GM18505 (cell line): Measurements from ENCODE around the gene CTCFL.
"Not testable (repeated sequence)": the region's sequence is repeated elsewhere in the genome, so short reads cannot be mapped to it uniquely, and the experiment has no call there.

Source experiments
- ATAC-seq: cut with Tn5 transposase; IDR thresholded peaks from one replicate; pipeline ENCODE4 v1.9.1; 2021; ENCODE audit not compliant: unreplicated experiment
- POLR2A ChIP-seq: IDR thresholded peaks from 4 replicates; pipeline ENCODE4 v1.6.1; 2011; ENCODE audit warnings: borderline replicate concordance; ENCODE audit not compliant: insufficient read depth, insufficient read length; ENCODE audit errors: extremely low read depth

The CTCFL gene

GRCh38 chr20:57480444-57481160 lies 44.3 kb downstream of the CTCFL start:
- ATAC-seq = peak; percentile 71
- TF ChIP-seq POLR2A = peak; percentile 20

- no peak for ATAC-seq
- TF ChIP-seq POLR2A = no peak
Observed at GRCh38 chr20:57479196-57479595, 45.7 kb downstream of the CTCFL start.

GRCh38 chr20:57478176-57478575 lies 46.8 kb downstream of the CTCFL start:
- TF ChIP-seq POLR2A = no peak
- ATAC-seq = no peak

GRCh38 chr20:57476641-57477461 lies 48.1 kb downstream of the CTCFL start:
- no peak for ATAC-seq
- TF ChIP-seq POLR2A = no peak

GRCh38 chr20:57476084-57476526 lies 48.8 kb downstream of the CTCFL start:
- ATAC-seq = peak; percentile 42
- TF ChIP-seq POLR2A = peak; percentile 47

GRCh38 chr20:57475388-57476083 lies 49.4 kb downstream of the CTCFL start:
- no peak for TF ChIP-seq POLR2A
- peak; percentile 1 for ATAC-seq

GRCh38 chr20:57474816-57475215 lies 50.1 kb downstream of the CTCFL start:
- no peak for TF ChIP-seq POLR2A

GRCh38 chr20:57474205-57474604 lies 50.7 kb downstream of the CTCFL start:
- no peak for ATAC-seq
- no peak for TF ChIP-seq POLR2A

More at GRCh38 chr20:57474816-57475215, 50.1 kb downstream of the CTCFL start:
- no peak for ATAC-seq

GRCh38 chr20:57473246-57474048 lies 51.5 kb downstream of the CTCFL start:
- TF ChIP-seq POLR2A = peak; percentile 30
- ATAC-seq = peak; percentile 38

- not testable (repeated sequence) for ATAC-seq
Observed at GRCh38 chr20:57472474-57472873, 52.5 kb downstream of the CTCFL start.

- ATAC-seq = no peak
- no peak for TF ChIP-seq POLR2A
Observed at GRCh38 chr20:57471496-57472372, 53.2 kb downstream of the CTCFL start.
